ENCODE data around the gene NBPF20.
"Not testable (repeated sequence)": the region's sequence is repeated elsewhere in the genome, so short reads cannot be mapped to it uniquely, and the experiment has no call there.

DNA sequence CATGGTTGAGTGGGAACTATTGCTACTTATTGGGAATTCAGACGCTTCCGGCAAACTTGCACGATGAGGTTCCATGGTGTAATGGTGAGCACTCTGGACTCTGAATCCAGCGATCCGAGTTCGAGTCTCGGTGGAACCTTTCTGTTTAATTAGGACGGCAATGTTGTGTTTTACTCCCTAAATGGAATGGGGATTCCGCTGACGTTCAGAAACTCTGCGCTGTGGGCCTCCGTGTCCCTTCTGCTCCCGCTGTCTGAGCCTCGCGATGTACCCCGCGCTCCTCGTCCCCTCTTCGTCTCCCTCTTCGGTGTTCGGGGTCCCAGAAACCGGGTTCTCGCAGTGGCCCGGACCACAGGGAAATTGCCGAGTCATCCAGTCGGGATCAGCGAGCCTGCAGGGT lies 34.2 kb upstream of the NBPF20 start:
- TF ChIP-seq EZH2 (IDR thresholded peaks at IDR 0.05; ENCODE audit: insufficient read depth, poor library complexity, severe bottlenecking); EZH2phosphoT487 (IDR thresholded peaks at IDR 0.05; ENCODE audit: insufficient read depth, low read depth): not testable (repeated sequence)

Measured in GM23248 (cell line).